Neutrophil (primary cell): ENCODE data around the gene RAI2.

Experiments used
- H3K27ac ChIP-seq: fragments of 200-600 bp; sonication (generic); 2 replicates; pipeline ENCODE4 v1.5.1; 2016; ENCODE audit warnings: mild to moderate bottlenecking, moderate library complexity
- H3K27me3 ChIP-seq: fragments of 200-600 bp; sonication (generic); 2 replicates; pipeline ENCODE4 v1.6.0; 2016; ENCODE audit warnings: mild to moderate bottlenecking
- H3K36me3 ChIP-seq: fragments of 200-600 bp; sonication (generic); 2 replicates; pipeline ENCODE4 v1.5.1; 2017
- H3K4me1 ChIP-seq, 2 experiments: fragments of 200-600 bp in 1 of 2; sonication (generic) in 1 of 2; 1 replicate in 1 of 2; 2 replicates in 1 of 2; pipeline versions ENCODE4 v1.5.1 to v1.6.1; 2013 to 2016; ENCODE audit warnings: low read depth in 1 of 2, low read length in 1 of 2, mild to moderate bottlenecking in 1 of 2, moderate library complexity in 1 of 2; ENCODE audit not compliant: control insufficient read depth in 1 of 2, insufficient read depth in 1 of 2
- H3K4me3 ChIP-seq, 2 experiments: fragments of 200-600 bp in 1 of 2; sonication (generic) in 1 of 2; 1 replicate in 1 of 2; 2 replicates in 1 of 2; pipeline ENCODE4 v1.5.1; 2013 to 2016; ENCODE audit warnings: low read depth in 1 of 2, low read length in 1 of 2, mild to moderate bottlenecking in 1 of 2, moderate library complexity in 1 of 2
- H3K9me3 ChIP-seq: fragments of 200-600 bp; sonication (generic); 2 replicates; pipeline ENCODE4 v1.5.1; 2016
- TF ChIP-seq, protein P1 (sequence below): fragments of 200-600 bp; sonication (generic); IDR thresholded peaks from 2 replicates; pipeline ENCODE4 v1.5.1; 2016; ENCODE audit warnings: antibody characterized with exemption

The RAI2 gene

GRCh38 chrX:17822351-17822750 is 38.7 kb downstream of the RAI2 start:
- no peak overlapping the region for H3K4me3 ChIP-seq
- H3K9me3 ChIP-seq, result no peaks in the 10 kb centered on the region
- no peak overlapping the region for H3K27ac ChIP-seq
- TF ChIP-seq, protein P1, sequence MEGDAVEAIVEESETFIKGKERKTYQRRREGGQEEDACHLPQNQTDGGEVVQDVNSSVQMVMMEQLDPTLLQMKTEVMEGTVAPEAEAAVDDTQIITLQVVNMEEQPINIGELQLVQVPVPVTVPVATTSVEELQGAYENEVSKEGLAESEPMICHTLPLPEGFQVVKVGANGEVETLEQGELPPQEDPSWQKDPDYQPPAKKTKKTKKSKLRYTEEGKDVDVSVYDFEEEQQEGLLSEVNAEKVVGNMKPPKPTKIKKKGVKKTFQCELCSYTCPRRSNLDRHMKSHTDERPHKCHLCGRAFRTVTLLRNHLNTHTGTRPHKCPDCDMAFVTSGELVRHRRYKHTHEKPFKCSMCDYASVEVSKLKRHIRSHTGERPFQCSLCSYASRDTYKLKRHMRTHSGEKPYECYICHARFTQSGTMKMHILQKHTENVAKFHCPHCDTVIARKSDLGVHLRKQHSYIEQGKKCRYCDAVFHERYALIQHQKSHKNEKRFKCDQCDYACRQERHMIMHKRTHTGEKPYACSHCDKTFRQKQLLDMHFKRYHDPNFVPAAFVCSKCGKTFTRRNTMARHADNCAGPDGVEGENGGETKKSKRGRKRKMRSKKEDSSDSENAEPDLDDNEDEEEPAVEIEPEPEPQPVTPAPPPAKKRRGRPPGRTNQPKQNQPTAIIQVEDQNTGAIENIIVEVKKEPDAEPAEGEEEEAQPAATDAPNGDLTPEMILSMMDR, result no peak
- no peaks in the 10 kb centered on the region for H3K27me3 ChIP-seq
- no peaks in the 10 kb centered on the region for H3K36me3 ChIP-seq
- H3K4me1 ChIP-seq, result peaks cover 0 to 8% of the 10 kb centered on the region in 2 experiments

- TF ChIP-seq, protein P1, result no peak
- no peak overlapping the region for H3K4me3 ChIP-seq
- H3K27me3 ChIP-seq, result no peaks in the 10 kb centered on the region
- H3K36me3 ChIP-seq, result no peaks in the 10 kb centered on the region
- no peaks in the 10 kb centered on the region for H3K9me3 ChIP-seq
- H3K27ac ChIP-seq, result no peak overlapping the region
- H3K4me1 ChIP-seq, result peaks cover 0 to 8% of the 10 kb centered on the region in 2 experiments
Observed at GRCh38 chrX:17820100-17820499, 41.0 kb downstream of the RAI2 start.

- no peak overlapping the region for H3K27ac ChIP-seq
- no peaks in the 10 kb centered on the region for H3K27me3 ChIP-seq
- no peak overlapping the region for H3K4me3 ChIP-seq
- TF ChIP-seq, protein P1, result no peak
- H3K4me1 ChIP-seq, result peaks cover 0 to 8% of the 10 kb centered on the region in 2 experiments
- no peaks in the 10 kb centered on the region for H3K36me3 ChIP-seq
- H3K9me3 ChIP-seq, result no peaks in the 10 kb centered on the region
Observed at GRCh38 chrX:17818726-17819125, 42.4 kb downstream of the RAI2 start.

DNA sequence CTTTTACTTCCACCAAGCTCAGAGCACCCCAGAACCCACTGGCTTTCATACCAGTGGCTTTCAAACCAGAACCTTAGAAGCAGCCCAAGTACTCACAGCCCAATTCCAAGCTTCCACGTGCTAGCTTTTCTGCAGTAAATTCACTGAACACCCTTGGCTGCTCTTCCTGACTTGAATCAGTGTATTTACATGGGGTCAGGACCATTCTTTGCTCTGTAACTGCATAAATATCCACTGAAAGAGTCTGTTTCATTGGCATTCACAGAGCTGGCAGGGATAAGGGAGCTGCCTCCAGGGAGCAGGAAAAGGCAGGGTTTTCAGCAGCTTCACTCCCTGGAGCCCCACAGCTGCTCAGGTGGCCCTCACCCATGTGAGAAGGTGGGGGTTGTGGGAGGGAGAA is 43.8 kb downstream of the RAI2 start:
- Histone ChIP-seq H3K4me3 (no peak overlapping the region), H3K4me1 (peaks cover 0 to 8% of the 10 kb centered on the region in 2 experiments), H3K36me3 (no peaks in the 10 kb centered on the region), H3K27me3 (no peaks in the 10 kb centered on the region), H3K9me3 (no peaks in the 10 kb centered on the region), H3K27ac (no peak overlapping the region)
- TF ChIP-seq, protein P1, result no peak

- TF ChIP-seq, protein P1, result no peak
- H3K27me3 ChIP-seq, result no peaks in the 10 kb centered on the region
Observed at GRCh38 chrX:17814557-17814956, 46.5 kb downstream of the RAI2 start.

GRCh38 chrX:17814059-17814458 is 47.0 kb downstream of the RAI2 start:
- peaks cover 14 to 17% of the 10 kb centered on the region in 2 experiments for H3K4me1 ChIP-seq
- no peaks in the 10 kb centered on the region for H3K36me3 ChIP-seq
- H3K27me3 ChIP-seq, result no peaks in the 10 kb centered on the region
- H3K9me3 ChIP-seq, result no peaks in the 10 kb centered on the region
- TF ChIP-seq, protein P1, result no peak
- H3K27ac ChIP-seq, result no peak overlapping the region
- no peak overlapping the region for H3K4me3 ChIP-seq

More at GRCh38 chrX:17814557-17814956, 46.5 kb downstream of the RAI2 start:
- Histone ChIP-seq H3K4me1 (peaks cover 11 to 12% of the 10 kb centered on the region in 2 experiments), H3K27ac (no peak overlapping the region), H3K36me3 (no peaks in the 10 kb centered on the region), H3K9me3 (no peaks in the 10 kb centered on the region), H3K4me3 (no peak overlapping the region)
